Subcutaneous adipose tissue (tissue), 4 donors: Measurements from ENCODE around the gene ATP2C2. TPM values are rescaled to one million over a fixed set of nuclear protein-coding genes. Genes with fewer than 3 reads are reported as not detected.

Source experiments
- CTCF ChIP-seq: fragments of 450-650 bp; IDR thresholded peaks from one replicate; pipeline ENCODE4 v1.5.1; 2016; ENCODE audit warnings: low read depth, mild to moderate bottlenecking, control low read depth, antibody characterized with exemption, moderate library complexity
- total RNA-seq, 4 donors: library from RNA; depleted of rRNA; stranded (reverse); fragments of >200 nt; gene quantifications; one replicate each; pipeline ENCODE4 v1.1.0, GENCODE V29; 2016

ATP2C2 gene
- total RNA-seq, 4 donors from 2014 or later: not detected

DNA sequence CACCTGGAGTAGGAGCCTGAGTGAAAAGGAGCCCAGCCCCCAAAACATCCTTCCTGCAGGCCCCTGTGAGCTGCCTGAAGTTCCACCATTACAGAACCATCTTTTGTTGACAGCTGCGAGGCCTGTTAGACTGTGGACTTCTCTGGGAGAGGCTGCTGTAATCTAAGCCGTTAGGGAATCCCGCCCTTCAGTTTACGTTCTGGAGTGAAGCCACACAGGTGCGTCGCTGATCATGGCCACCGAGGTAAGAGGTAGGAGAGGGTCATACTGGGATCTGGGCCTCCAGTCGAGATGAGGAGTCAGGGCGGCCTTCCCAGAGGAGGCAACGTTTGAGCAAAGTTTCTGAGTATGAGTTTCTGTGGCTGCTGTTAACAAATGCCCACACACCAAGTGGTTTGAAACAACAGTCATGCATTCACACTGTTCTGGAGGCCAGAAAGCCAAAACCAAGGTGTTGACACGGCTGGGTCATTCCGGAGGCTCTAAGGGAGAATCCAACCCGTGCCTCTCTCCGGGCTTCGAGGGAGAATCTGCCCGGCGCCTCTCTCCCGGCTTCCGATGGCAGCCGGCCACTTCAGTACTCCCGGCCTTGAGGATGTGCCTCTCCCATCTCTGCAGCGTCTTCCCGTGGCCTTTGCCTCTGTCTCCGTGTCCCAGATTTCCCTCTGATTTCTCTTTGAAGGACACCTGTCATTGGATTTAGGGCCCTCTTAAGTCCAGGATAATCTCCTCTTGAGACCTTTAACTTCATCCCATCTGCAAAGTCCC, 26.6 kb upstream of the ATP2C2 start:
- TF ChIP-seq CTCF: no peak

- no peak for TF ChIP-seq CTCF
Measured at GRCh38 chr16:84344781-84345180, 23.6 kb upstream of the ATP2C2 start.

DNA sequence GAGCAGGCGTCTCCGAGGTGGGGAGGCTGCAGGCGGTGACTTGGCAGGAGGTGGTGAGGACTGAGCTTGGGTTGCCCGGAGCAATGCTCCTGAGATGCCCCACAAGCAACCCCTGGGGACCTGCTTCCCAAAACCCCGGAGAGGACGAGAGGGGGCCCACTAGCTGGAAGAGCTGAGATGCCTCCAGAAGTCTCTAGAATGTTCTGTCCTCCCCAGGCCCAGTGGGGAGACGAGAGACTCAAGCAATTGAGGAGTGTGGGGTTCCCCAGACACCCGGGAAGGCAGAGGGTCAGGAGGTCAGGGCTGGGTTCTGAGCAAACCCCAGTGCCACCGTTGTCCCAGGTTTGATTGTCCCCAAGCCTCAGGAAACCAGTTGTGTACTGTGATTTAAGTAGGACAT, 21.2 kb upstream of the ATP2C2 start:
- no peak for TF ChIP-seq CTCF

- TF ChIP-seq CTCF: no peak
Measured at GRCh38 chr16:84348386-84348888, 19.9 kb upstream of the ATP2C2 start.

- TF ChIP-seq CTCF: no peak
Measured at GRCh38 chr16:84349862-84350684, 18.3 kb upstream of the ATP2C2 start.

DNA sequence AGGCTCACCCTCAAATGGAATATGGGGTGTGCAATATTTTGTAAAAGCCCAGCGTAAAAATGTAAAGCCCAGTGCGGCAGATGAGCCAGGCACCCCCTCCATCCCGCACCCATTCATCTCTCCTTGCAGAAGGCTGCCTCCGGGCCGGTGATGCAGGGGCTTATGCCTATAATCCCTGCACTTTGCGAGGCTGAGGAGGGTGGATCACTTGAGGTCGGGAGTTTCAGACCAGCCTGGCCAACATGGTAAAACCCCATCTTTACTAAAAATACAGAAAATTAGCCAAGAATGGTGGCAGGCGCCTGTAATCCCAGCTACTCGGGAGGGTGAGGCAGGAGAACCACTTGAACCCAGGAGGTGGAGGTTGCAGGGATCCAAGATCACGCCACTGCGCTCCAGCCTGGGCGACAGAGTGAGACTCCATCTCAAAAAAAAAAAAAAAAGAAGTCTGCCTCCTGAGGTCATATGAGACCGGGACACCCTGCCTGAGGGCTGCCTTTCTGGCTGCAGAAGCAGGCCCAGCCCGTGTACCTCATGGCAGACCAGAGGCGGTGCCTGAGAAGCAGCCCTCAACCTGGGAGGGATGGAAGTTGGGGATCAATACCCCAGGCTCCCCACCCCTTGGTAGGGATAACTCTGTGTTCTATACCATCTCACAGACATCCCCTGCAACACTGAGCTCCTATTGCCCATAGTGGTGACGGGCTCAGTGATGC, 17.5 kb upstream of the ATP2C2 start:
- no peak for TF ChIP-seq CTCF
